GM04504 (cell line): ENCODE measurements around the gene ORC2.
A peak's percentile ranks its signal among the peaks of the same experiment; 100 is the strongest.
"Not testable (repeated sequence)": the region's sequence is repeated elsewhere in the genome, so short reads cannot be mapped to it uniquely, and the experiment has no call there.

Source experiments
- DNase-seq: peaks from one replicate; pipeline ENCODE4 v3.0.0-alpha.2; 2012; ENCODE audit warnings: low read depth

Gene ORC2

GRCh38 chr2:200930947-200931626 lies 32.4 kb downstream of the ORC2 start:
- DNase-seq = no peak

GRCh38 chr2:200929334-200930249 lies 33.9 kb downstream of the ORC2 start:
- DNase-seq = no peak

DNA sequence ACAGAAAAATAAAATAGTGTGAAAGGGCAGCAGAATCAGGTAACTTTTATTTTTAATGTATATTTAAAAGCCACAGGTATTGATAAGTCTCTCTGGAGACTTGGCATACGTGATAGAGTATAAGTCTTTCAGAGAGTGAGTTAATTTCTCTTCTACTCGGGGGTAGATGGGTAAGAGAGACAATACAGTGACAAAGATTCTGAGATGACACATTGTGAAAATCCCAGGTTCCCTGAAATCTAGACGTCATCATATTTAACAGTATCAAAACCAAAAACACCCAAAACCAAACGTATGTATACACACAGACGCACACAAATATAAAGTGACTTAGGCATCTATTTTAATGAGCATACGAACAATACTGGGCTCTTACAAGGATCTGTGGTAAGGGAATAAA lies 41.0 kb downstream of the ORC2 start:
- no peak for DNase-seq

- peak; percentile 47 for DNase-seq
Observed at GRCh38 chr2:200913654-200914053, 49.8 kb downstream of the ORC2 start.

- no peak for DNase-seq
Observed at GRCh38 chr2:200909958-200910357, 53.5 kb downstream of the ORC2 start.

DNA sequence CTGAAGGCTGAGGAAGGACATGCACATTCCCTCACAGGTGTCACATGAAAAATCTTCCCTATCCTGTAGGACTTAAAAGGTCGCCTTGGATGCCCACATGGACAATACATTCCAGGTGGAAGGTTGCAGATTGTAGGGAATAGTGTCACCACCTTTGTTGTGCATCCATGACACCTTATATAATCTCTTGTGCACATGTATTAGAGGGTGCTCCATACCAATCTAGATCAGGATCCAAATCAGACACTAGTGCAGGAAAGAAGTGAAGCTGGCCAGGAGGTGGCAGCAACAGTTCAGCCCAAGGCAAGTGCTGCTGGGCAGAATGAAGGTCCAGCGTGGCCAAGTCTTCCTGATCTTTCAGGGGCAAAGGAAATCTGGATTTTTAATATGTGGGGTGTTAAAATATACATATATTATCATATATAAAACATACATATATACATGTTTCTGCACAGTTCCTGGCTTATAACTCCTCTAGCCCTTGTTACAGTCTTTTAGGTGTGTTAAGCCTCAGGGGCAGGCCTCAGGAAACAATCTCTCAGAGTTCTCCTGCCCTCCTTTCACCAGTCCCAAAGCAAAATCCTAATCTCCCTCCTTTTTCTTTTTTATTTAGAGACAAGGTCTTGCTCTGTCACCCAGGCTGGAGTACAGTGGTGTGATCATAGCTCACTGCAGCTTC lies 57.7 kb downstream of the ORC2 start:
- peak; percentile 40 for DNase-seq

DNA sequence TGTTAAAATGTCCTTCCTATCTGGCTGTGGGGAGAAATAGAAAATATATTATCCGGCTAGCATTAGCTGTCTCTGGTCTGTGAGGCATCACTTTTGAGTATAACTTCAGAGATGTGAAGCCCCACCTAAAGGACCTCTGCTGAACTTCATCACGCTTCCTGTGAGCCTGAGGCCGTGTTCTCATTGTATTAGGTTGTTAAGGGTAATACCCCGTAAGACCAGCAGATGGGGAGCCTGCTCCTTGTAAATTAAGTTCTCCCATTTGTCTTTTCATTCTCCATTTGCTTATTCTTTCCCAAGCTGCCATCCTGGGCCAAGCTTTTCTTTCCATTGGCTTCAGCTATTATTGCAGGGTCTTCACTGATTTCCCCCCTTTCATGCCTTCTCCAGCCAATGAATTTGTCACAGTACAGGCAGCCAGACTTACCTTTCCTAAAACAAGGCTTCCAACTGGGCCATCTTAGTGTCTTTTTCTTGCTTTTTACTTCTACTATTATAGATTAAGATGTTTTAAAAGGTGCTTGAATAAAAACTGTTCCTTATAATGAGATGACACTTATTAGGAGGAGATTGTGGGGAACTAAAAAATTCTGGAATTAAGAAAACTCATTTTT lies 61.9 kb downstream of the ORC2 start:
- peak; percentile 76 for DNase-seq

DNA sequence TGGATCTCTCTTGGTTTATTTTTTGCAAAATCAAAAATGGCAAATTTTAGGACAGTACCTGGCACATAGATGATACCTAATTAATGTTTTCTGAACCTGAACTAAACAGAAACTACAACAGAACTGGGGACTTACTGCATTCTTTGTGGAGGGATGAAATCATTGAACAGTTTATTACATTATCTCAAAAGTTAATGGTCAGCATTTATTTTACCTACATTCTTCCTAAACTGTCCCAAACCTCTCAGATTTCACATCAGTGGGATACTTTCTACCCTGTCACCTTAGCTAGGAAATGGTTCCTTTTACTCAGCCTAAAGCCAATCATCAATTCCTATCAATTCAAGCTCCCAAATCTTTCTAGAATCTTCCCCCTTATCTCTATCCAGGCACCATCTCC lies 64.0 kb downstream of the ORC2 start:
- no peak for DNase-seq

- peak; percentile 93 for DNase-seq
Observed at GRCh38 chr2:200888704-200889625, 74.5 kb downstream of the ORC2 start, which contains the start of the genes NIF3L1 and PPIL3. Gene NIF3L1, plus strand, starts transcription at chr2:200889371. Its CDS starts 2,573 bp downstream, at chr2:200891944. Gene PPIL3, minus strand, starts transcription at chr2:200889077. Its CDS starts 1,462 bp downstream, at chr2:200887615.

GRCh38 chr2:200881715-200882249 lies 81.7 kb downstream of the ORC2 start:
- DNase-seq = not testable (repeated sequence)

DNA sequence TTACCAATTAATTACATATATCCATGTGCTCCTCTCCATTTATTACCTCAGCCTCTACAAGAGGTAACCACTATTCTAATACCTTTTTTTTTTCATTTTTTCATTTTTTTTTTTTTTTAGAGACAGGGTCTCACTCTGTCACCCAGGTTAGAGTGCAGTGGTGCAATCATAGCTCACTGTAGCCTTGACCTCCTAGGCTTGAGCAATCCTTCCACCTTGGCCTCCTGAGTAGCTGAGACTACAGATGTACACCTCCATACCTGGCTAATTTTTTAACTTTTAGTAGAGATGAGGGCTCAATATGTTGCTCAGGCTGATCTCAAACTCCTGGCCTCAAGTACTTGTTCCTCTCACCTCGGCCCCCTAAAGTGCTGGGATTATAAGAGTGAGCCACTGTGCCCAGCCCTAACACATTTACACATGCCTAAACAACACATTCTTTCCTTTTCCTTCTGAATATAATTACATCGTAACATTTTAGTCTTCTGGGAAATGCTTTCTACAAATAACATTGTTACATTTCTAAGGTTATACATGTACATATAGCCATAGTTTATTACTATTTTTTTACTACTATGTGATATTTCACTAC lies 85.1 kb downstream of the ORC2 start:
- DNase-seq = no peak

GRCh38 chr2:200877443-200877842 lies 86.0 kb downstream of the ORC2 start:
- no peak for DNase-seq

- DNase-seq = no peak
Observed at GRCh38 chr2:200873560-200873959, 89.9 kb downstream of the ORC2 start.

- DNase-seq = no peak
Observed at GRCh38 chr2:200871151-200871550, 92.3 kb downstream of the ORC2 start.

DNA sequence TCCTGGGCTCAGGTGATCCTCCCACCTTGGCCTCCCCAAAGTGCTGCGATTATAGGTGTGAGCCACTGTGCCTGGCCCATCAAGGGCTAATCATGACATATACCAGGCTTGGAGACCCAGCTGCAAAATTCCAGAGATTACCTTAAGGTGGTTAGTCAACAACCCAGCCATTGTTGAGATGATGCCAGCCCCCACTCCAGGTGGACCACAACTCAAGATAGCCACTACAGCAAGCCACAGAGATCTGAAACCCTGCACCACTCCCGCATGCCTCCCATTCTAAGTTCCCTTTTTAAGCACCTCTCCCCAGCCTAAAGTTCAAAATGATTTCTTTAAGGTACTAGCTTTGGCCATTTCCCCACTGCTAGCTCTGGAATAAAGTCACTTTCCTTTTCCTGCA lies 94.4 kb downstream of the ORC2 start:
- no peak for DNase-seq

- DNase-seq = peak; percentile 84
Observed at GRCh38 chr2:200864176-200865034, 99.1 kb downstream of the ORC2 start, which contains the start of gene CLK1. Gene CLK1, minus strand, starts transcription at chr2:200864658. Its CDS starts 2,796 bp downstream, at chr2:200861862.

DNA sequence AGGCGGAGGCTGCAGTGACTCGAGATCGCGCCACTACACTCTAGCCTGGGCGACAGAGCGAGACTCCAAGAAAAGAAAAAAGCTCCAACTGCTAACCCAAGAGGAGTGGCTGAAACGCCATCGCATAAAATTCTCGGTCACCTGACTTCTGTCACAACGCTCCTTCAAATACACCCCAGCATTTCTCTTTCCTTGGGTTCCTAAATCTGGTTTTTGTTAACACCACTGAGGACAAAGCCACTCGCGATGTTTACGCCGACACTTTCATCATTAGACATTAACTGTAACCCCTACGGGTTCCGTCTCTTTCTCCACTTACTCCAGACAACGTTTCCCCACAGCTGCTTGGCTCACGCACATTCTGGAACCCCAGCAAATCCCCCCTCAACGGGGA lies 99.7 kb downstream of the ORC2 start:
- DNase-seq = no peak

- peak; percentile 33 for DNase-seq
Observed at GRCh38 chr2:200862532-200863000, 100.9 kb downstream of the ORC2 start.

- no peak for DNase-seq
Observed at GRCh38 chr2:200861617-200862155, 101.8 kb downstream of the ORC2 start.
